ENCODE measurements around the gene LLGL1.

LLGL1 gene

DNA sequence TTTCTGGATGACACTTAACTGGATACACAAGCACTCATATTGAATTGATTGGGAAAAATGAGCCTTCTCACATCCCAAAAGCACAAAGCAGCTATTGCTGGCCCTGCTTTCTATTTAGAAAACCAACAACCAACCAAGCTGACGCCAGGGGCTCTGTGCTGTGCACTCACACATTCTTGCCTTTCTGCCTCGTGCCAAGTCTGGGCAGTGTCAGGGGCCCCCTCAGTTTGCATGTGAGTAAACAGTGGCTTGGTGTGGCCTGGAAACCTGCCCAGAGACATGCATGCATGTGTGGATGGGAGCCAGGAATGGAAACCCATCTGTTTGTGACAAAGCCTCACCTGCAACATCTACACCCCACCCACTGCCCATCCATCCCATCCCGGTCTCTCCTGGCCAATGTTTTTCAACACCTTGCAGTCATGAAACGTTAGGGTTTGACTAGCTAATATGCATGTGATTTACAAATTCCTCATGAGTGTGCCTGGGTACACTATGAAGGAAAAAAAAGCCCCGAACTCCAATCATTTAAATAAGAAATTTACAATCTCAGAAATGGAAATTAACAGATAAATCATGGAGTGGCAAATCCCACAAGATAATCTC, 55.4 kb downstream of the LLGL1 start:
- peaks cover 61% of the 10 kb centered on the region for H3K36me3 Mint-ChIP-seq (ENCODE audit: low read depth)
- H3K27me3 Mint-ChIP-seq (ENCODE audit: low read depth): no peaks in the 10 kb centered on the region
- no peaks in the 10 kb centered on the region for H3K9me3 Mint-ChIP-seq
- no peaks in the 10 kb centered on the region for H3K4me1 Mint-ChIP-seq
- H3K27ac Mint-ChIP-seq: no peak overlapping the region
- TF ChIP-seq CTCF (IDR thresholded peaks at IDR 0.05; ENCODE audit: unreplicated experiment in 3 of 3): no peak
- H3K4me3 Mint-ChIP-seq: no peak overlapping the region

DNA sequence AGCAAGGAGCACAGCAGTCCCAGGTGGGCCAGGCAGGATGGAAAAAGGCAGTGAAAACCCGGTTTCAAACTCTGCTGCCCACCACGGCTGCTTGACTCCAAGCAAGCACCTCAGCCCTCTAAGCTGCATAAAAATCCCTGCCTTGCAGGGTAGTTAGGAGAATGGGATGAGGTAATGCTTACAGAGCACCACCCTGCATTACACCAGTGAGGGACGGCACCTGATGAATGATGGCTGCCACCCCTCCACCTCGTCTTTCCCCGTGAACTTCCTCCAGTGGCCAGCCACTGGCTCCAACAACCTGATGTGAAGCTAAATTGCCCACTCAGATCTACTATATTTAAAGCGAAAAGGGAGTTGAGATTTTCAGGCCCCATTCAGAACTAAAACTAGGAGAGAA, 56.4 kb downstream of the LLGL1 start:
- no peak overlapping the region for H3K4me3 Mint-ChIP-seq
- H3K27ac Mint-ChIP-seq: no peak overlapping the region
- peaks cover 61% of the 10 kb centered on the region for H3K36me3 Mint-ChIP-seq (ENCODE audit: low read depth)
- no peaks in the 10 kb centered on the region for H3K4me1 Mint-ChIP-seq
- H3K27me3 Mint-ChIP-seq (ENCODE audit: low read depth): no peaks in the 10 kb centered on the region
- no peaks in the 10 kb centered on the region for H3K9me3 Mint-ChIP-seq
- TF ChIP-seq CTCF (IDR thresholded peaks at IDR 0.05; ENCODE audit: unreplicated experiment in 3 of 3): no peak

DNA sequence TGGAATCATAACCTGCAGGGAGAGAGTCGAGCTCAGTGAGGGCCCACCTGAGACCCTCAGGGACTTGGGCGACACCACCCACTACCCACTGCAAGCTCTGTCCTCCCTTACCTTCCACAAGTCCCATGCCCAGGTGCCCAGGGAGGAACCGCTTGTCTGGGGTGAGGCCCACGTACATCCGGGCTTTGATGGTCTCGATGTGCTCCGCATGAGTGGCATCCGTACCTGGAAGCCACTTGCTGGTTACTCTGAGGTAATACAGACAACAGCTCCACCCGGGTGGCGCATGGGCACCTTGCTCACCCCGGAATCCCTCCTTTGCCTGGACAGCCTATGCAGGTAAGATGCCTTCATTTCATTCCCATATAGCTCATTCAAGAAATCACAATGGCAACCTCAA, 59.9 kb downstream of the LLGL1 start:
- Mint-ChIP-seq H3K4me3 (no peak overlapping the region), H3K27ac (no peak overlapping the region), H3K36me3 (ENCODE audit: low read depth) (peaks cover 83% of the 10 kb centered on the region), H3K4me1 (no peaks in the 10 kb centered on the region), H3K27me3 (ENCODE audit: low read depth) (no peaks in the 10 kb centered on the region), H3K9me3 (no peaks in the 10 kb centered on the region)
- TF ChIP-seq CTCF (IDR thresholded peaks at IDR 0.05; ENCODE audit: unreplicated experiment in 3 of 3): no peak

DNA sequence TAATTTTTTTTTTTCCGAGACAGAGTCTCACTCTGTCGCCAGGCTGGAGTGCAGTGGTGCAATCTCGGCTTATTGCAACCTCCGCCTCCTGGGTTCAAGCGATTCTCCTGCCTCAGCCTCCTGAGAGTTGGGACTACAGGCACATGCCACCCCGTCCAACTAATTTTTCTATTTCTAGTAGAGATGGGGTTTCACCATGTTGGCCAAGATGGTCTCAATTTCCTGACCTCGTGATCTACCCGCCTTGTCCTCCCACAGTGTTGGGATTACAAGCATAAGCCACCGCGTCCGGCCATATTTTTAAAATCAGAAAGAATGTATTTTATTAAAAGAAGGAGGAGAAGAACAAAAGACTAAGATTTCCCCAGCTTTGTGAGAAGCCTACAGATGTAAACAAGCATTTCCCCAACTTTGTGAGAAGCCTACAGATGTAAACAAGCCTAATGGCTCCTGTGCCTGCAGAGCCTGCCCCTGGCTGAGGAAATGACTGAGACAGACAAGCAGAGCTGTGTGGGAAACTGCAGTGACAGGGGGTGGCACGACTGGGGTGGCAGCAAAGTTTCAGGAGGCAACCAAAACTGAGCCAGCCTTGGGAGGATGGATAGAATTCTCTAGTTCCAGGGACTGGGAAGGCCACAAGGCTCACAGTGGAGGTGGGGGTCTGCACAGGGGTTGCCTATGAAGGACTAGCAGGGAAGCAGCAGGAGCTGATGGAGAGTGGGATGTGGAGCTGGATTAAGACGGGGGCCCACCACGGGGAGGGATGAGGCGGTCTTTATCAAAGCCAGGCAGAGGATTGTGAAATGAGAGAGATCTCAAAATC, 66.5 kb downstream of the LLGL1 start:
- no peak for TF ChIP-seq CTCF (IDR thresholded peaks at IDR 0.05; ENCODE audit: unreplicated experiment in 3 of 3)
- H3K27ac Mint-ChIP-seq: no peak overlapping the region
- H3K9me3 Mint-ChIP-seq: no peaks in the 10 kb centered on the region
- no peaks in the 10 kb centered on the region for H3K4me1 Mint-ChIP-seq
- no peak overlapping the region for H3K4me3 Mint-ChIP-seq
- H3K36me3 Mint-ChIP-seq (ENCODE audit: low read depth): peaks cover 82% of the 10 kb centered on the region
- H3K27me3 Mint-ChIP-seq (ENCODE audit: low read depth): no peaks in the 10 kb centered on the region

All from nephron (organoid).